ENCODE measurements around the gene NEB. TPM values are rescaled to one million over a fixed set of nuclear protein-coding genes. Genes with fewer than 3 reads are reported as not detected.

The NEB gene
- polyA plus RNA-seq, 1 donor from 2014 or later, result 0.38 TPM

- H3K9me2 ChIP-seq (ENCODE audit: insufficient read depth, low read length), result no peaks in the 10 kb centered on the region
- H3K9ac ChIP-seq (ENCODE audit: low read length), result no peak overlapping the region
- H4K20me1 ChIP-seq (ENCODE audit: insufficient read depth), result no peaks in the 10 kb centered on the region
- no peak overlapping the region for H3K27ac ChIP-seq (ENCODE audit: low read length)
- H3K27me3 ChIP-seq (ENCODE audit: insufficient read depth, low read depth, low read length), result no peaks in the 10 kb centered on the region
- no peaks in the 10 kb centered on the region for H3K9me3 ChIP-seq (ENCODE audit: low read length)
- H3K36me3 ChIP-seq (ENCODE audit: insufficient read depth, low read length), result no peaks in the 10 kb centered on the region
- TF ChIP-seq RAD21 (conservative IDR thresholded peaks at IDR 0.05) (no peak), CTCF (IDR thresholded peaks at IDR 0.05; ENCODE audit: poor library complexity, severe bottlenecking) (no peak), EP300 (conservative IDR thresholded peaks at IDR 0.05; ENCODE audit: poor library complexity, severe bottlenecking) (no peak), REST (IDR thresholded peaks at IDR 0.05; ENCODE audit: borderline replicate concordance) (no peak), POLR2AphosphoS5 (IDR thresholded peaks at IDR 0.05) (no peak), TAF1 (IDR thresholded peaks at IDR 0.05; ENCODE audit: low read depth) (no peak), SMC3 (conservative IDR thresholded peaks at IDR 0.05; ENCODE audit: poor library complexity) (no peak), MXI1 (conservative IDR thresholded peaks at IDR 0.05; ENCODE audit: poor library complexity, severe bottlenecking) (no peak), EZH2 (IDR thresholded peaks at IDR 0.05; ENCODE audit: borderline replicate concordance, insufficient read depth, low read length, poor library complexity, severe bottlenecking) (no peak)
- no peak overlapping the region for H3K4me2 ChIP-seq (ENCODE audit: low read length)
- H3K4me3 ChIP-seq (ENCODE audit: low read length), result no peak overlapping the region
- H3F3A ChIP-seq (ENCODE audit: insufficient read depth, low read length, poor library complexity, severe bottlenecking), result no peaks in the 10 kb centered on the region
- no peaks in the 10 kb centered on the region for H3K79me2 ChIP-seq (replicated peaks; ENCODE audit: insufficient read depth, low read length)
- no peak overlapping the region for H2AFZ ChIP-seq (ENCODE audit: low read depth, low read length)
Measured at GRCh38 chr2:151771599-151772358, 37.5 kb upstream of the NEB start.

GRCh38 chr2:151770995-151771394 lies 36.7 kb upstream of the NEB start:
- Histone ChIP-seq H3F3A (ENCODE audit: insufficient read depth, low read length, poor library complexity, severe bottlenecking) (no peaks in the 10 kb centered on the region), H3K27me3 (ENCODE audit: insufficient read depth, low read depth, low read length) (no peaks in the 10 kb centered on the region), H3K4me3 (ENCODE audit: low read length) (no peak overlapping the region), H3K9me2 (ENCODE audit: insufficient read depth, low read length) (no peaks in the 10 kb centered on the region), H3K27ac (ENCODE audit: low read length) (no peak overlapping the region), H3K9ac (ENCODE audit: low read length) (no peak overlapping the region), H3K4me2 (ENCODE audit: low read length) (no peak overlapping the region), H3K9me3 (ENCODE audit: low read length) (no peaks in the 10 kb centered on the region), H3K79me2 (replicated peaks; ENCODE audit: insufficient read depth, low read length) (no peaks in the 10 kb centered on the region), H3K36me3 (ENCODE audit: insufficient read depth, low read length) (no peaks in the 10 kb centered on the region), H2AFZ (ENCODE audit: low read depth, low read length) (no peak overlapping the region), H4K20me1 (ENCODE audit: insufficient read depth) (no peaks in the 10 kb centered on the region)
- TF ChIP-seq SMC3 (conservative IDR thresholded peaks at IDR 0.05; ENCODE audit: poor library complexity) (no peak), POLR2AphosphoS5 (IDR thresholded peaks at IDR 0.05) (no peak), RAD21 (conservative IDR thresholded peaks at IDR 0.05) (no peak), EZH2 (IDR thresholded peaks at IDR 0.05; ENCODE audit: borderline replicate concordance, insufficient read depth, low read length, poor library complexity, severe bottlenecking) (no peak), REST (IDR thresholded peaks at IDR 0.05; ENCODE audit: borderline replicate concordance) (no peak), MXI1 (conservative IDR thresholded peaks at IDR 0.05; ENCODE audit: poor library complexity, severe bottlenecking) (no peak), CTCF (IDR thresholded peaks at IDR 0.05; ENCODE audit: poor library complexity, severe bottlenecking) (no peak), TAF1 (IDR thresholded peaks at IDR 0.05; ENCODE audit: low read depth) (no peak), EP300 (conservative IDR thresholded peaks at IDR 0.05; ENCODE audit: poor library complexity, severe bottlenecking) (no peak)
